Kidney glomerular epithelial cell (primary cell): ENCODE measurements around the gene ERBB4.
A peak's percentile ranks its signal among the peaks of the same experiment; 100 is the strongest.

ENCODE experiments used
- DNase-seq: peaks from one replicate; lab custom pipeline; 2025; lab: John Stamatoyannopoulos, UW

The ERBB4 gene

GRCh38 chr2:212428681-212429478 lies 109.7 kb downstream of the ERBB4 start:
- no peak for DNase-seq

- DNase-seq: no peak
Observed at GRCh38 chr2:212427638-212428037, 111.0 kb downstream of the ERBB4 start.

- DNase-seq: no peak
Observed at GRCh38 chr2:212426637-212427412, 111.8 kb downstream of the ERBB4 start.

- DNase-seq: no peak
Observed at GRCh38 chr2:212424082-212424481, 114.5 kb downstream of the ERBB4 start.

- DNase-seq: no peak
Observed at GRCh38 chr2:212423089-212423488, 115.5 kb downstream of the ERBB4 start.

GRCh38 chr2:212421556-212422334 lies 116.9 kb downstream of the ERBB4 start:
- no peak for DNase-seq

GRCh38 chr2:212416086-212416485 lies 122.5 kb downstream of the ERBB4 start:
- no peak for DNase-seq

- DNase-seq: no peak
Observed at GRCh38 chr2:212414767-212415211, 123.8 kb downstream of the ERBB4 start.

- peak; percentile 19 for DNase-seq
Observed at GRCh38 chr2:212409560-212409959, 129.0 kb downstream of the ERBB4 start.

GRCh38 chr2:212408524-212408923 lies 130.1 kb downstream of the ERBB4 start:
- DNase-seq: no peak

- no peak for DNase-seq
Observed at GRCh38 chr2:212406716-212407115, 131.9 kb downstream of the ERBB4 start.

- no peak for DNase-seq
Observed at GRCh38 chr2:212402316-212402715, 136.3 kb downstream of the ERBB4 start.

- DNase-seq: no peak
Observed at GRCh38 chr2:212398316-212398715, 140.3 kb downstream of the ERBB4 start.

- no peak for DNase-seq
Observed at GRCh38 chr2:212392544-212392943, 146.1 kb downstream of the ERBB4 start.

GRCh38 chr2:212392043-212392442 lies 146.6 kb downstream of the ERBB4 start:
- no peak for DNase-seq

- no peak for DNase-seq
Observed at GRCh38 chr2:212387146-212387545, 151.5 kb downstream of the ERBB4 start.

- DNase-seq: no peak
Observed at GRCh38 chr2:212385241-212385640, 153.4 kb downstream of the ERBB4 start.

GRCh38 chr2:212384027-212384426 lies 154.6 kb downstream of the ERBB4 start:
- DNase-seq: no peak

- no peak for DNase-seq
Observed at GRCh38 chr2:212381428-212382102, 157.0 kb downstream of the ERBB4 start.

- no peak for DNase-seq
Observed at GRCh38 chr2:212379103-212379502, 159.5 kb downstream of the ERBB4 start.

- no peak for DNase-seq
Observed at GRCh38 chr2:212367431-212367830, 171.2 kb downstream of the ERBB4 start.
